ENCODE results near the gene CA4.
"Not testable (repeated sequence)": the region's sequence is repeated elsewhere in the genome, so short reads cannot be mapped to it uniquely, and the experiment has no call there.

Gene CA4

DNA sequence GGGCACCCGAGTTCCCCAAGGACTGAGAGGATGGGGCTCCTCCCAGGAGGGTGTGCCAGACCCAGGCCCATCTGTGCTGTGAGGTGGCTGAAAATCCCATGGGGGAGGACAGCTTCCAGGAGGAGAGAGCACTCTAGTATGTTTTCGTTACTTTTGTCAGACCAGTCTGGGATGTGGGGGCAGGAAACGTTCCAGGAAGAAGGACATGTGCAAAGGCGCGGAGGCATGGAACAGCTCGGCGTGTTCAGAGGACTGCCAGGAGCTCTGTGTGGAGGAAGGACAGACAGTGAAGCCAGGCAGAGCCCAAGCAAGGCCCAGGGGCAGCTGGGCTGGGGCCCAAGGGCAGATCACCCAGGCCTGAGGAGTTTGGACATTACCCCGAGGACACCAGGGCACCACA is 7.0 kb downstream of the CA4 start:
- DNase-seq = no peak

DNA sequence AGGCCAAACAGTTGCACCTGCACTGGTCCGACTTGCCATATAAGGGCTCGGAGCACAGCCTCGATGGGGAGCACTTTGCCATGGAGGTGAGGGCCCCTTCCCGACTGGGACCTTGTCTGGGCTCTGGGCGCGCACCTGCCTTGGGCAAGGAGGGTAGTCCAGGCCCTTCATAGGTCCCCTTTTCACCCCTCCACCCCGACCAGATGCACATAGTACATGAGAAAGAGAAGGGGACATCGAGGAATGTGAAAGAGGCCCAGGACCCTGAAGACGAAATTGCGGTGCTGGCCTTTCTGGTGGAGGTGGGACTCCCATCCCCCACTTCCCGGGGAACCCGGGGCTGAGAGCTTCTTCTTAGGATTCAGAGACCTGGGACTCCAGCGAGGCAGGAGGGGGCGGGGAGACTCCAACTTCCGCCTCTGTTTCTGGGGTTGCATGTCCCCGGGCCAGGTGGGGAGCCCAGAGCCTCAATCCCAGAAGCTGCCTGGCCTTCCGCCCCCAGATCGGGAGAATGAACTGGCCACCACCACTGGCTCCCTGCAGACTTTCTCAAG is 7.8 kb downstream of the CA4 start:
- DNase-seq = no peak

DNA sequence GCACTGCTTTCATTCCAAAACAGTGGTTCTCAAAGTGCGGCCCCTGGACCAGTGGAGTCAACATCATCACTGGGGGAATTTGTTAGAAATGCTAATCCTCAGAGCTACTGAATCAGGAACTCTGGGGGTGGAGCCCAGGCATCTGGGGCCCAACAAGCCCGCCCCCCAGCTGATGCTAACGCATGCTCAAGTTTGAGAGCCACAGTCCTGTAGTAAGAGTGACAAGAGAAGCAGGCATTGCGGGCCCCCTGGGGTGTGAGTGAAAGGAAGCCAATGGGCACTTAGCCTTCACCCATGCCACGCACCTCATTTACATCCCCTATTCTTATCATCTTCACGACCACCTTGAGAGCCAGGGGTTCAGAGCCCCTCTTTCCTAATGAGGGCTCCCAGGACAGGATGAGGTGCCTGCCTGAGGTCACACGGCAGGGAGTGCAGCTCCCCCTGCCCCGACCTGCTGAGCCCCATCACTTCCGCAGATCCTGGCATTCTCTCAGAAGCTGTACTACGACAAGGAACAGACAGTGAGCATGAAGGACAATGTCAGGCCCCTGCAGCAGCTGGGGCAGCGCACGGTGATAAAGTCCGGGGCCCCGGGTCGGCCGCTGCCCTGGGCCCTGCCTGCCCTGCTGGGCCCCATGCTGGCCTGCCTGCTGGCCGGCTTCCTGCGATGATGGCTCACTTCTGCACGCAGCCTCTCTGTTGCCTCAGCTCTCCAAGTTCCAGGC is 9.1 kb downstream of the CA4 start:
- DNase-seq = no peak

DNA sequence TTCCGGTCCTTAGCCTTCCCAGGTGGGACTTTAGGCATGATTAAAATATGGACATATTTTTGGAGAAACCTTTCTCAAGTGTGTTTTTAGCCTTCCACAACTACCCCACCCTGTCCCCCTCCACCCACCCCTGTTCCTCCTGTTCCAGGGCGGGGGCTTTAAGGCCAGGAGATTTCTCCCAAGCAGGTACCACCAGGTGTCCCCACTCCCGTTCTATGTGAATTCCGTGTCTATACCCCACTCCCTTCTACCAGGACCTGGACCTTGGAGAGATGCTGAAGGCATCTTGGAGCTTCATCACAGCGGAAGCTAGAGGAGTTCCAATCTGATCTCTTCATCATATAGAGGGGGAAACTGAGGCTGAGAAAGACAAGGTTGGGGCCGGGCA is 9.7 kb downstream of the CA4 start:
- no peak for DNase-seq

DNA sequence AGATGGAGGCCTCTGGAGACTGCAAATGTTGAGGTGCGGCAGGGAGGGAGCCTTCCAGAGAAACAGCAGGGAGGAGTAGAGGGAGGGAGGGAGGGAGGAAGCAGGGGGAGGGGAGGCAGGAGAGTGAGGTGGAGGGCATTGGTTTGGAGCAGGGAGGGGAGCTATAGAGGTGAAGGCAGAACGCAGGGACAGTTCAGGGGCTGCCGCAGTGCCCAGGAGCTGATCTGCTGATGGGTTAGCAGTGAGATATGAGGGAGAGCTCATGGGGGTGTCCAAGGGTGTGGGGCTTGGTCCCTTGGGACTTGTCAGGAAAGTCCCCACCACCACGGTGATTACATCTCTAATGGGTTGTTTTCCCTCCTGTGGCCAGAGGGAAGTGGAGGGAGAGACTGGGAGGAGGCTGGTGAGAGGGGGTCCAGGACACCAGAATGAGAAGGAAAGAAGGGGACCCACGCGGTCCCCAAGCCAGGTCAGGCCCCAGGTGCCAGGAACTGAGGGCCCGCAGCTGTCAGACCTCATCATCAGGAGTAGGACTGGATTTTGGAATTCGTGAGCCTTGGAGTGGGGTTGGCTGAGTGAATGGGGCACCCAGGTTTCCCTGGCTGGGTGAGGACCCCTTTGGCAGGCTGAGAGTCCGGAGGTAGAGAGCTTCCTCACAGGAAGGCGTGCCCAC is 11.2 kb downstream of the CA4 start:
- no peak for DNase-seq

DNA sequence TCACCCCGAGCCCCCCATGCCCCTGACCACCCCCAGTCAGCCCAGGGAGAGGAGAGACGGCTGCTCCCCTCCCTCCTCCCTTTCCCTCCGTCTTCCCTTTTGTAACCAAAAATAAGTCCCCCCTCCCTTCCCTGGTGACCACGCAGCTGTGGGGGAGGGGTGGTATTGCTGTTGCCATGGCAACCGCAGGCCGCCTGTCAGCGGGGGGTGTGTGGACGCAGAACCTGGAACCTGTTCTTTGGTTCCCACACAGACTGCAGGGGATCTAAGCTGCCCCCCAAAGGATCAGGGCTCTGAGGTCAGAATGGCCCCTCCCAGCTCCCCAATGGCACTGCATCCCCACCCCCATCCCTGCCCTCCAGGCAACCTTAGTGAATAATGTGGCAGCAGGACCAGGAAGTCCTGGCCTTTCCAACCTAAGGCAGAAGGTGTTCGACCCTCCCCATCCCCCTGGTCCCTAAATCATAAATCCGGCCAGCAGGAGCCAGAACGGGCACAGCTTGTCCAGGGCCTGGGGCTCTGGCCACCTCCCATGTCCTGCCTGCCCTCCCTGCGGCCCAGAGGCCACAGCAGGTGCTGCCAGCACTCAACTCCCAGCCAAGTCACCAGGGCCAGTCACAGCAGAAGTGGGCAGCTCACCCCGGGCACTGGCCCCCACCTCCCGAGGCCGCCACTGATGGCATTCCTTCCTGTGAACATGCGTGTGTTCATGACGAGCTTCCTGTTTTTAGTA is 12.0 kb downstream of the CA4 start:
- DNase-seq = no peak

DNA sequence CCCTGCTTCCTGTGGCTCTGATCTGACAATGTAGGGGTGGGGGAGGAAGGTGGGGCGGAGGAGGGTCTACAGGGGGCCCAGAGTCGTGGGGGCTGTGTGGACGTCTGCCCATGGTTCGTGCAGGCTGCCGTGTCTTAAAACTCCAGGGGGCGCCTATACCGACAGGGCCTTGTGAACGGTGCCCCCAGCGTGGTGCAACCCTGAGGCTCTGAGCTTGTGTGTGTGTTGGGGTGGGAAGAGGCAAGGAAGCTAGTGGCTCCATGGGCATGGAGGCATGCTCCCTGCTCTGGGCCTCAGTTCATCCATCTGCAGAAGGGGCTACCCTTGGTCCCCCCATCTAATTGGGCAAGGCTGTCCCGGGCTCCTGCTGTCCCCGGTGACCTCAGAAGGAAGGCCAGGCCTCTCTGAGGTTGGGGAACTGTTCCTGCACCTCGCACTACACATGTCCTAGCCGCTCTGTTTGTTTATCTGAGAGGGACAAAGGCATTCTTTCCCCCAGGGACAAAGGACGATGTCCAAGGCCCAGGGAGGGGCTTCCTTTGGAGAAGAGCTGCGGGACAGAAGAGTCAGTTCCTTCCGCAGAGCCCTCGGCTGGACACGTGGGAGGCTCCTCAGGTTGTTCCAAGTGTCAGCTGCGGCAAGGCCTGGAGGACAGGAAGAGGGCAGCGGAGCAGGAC is 13.5 kb downstream of the CA4 start:
- no peak for DNase-seq

DNA sequence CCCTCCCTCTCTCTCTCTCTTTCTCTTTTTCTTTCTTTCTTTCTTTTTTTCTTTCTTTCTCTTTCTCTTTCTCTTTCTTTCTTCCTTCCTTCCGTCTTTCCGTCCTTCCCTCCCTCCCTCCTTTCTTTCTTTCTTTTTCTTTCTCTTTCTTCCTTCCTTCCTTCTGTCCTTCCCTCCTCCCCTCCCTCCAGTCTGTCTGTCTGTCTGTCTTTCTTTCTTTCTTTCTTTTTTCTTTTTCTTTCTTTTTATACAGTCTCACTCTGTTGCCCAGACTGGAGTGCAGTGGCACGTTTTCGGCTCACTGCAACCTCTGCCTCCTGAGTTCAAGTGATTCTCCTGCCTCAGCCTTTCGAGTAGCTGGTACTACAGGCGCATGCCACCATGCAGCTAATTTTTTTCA is 14.4 kb downstream of the CA4 start:
- DNase-seq = no peak

DNA sequence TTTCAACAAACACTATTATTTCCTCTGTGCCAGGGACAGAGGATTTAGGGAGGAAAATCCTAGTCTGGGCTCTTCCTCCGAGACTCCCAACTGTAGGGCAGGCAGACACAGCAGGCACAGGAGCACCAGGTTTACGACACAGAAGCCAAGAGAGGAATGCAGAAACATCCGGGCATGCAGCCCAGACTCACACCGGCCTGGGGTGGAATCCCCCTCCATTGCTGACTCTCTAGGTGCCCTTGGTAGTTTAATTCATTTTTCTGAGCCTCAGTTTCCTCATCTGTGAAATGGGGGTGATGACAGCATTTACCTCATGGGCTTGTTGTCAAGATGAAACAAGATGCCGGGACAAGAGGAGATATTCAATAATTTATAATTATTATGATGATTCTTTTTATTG is 14.9 kb downstream of the CA4 start:
- DNase-seq = no peak

DNA sequence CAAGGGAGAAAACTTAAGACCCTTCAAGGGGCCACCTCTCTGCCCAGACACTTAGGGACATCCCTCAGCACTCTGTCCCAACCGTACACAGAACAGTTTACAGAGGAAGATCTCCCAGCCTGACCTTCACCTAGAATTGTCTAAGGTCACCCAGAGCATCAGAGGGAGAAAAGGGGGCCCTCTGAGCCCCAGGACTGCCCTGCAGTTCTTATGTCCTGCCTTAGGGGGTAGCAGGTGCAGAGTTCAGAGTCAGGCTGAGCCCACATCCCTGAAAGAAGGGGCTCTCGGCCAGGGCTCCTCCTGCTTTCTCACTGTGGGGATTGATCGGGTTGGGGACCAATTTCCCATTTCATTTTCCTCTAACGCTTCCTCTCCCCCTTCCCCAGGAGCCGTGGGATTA is 15.4 kb downstream of the CA4 start:
- no peak for DNase-seq

DNA sequence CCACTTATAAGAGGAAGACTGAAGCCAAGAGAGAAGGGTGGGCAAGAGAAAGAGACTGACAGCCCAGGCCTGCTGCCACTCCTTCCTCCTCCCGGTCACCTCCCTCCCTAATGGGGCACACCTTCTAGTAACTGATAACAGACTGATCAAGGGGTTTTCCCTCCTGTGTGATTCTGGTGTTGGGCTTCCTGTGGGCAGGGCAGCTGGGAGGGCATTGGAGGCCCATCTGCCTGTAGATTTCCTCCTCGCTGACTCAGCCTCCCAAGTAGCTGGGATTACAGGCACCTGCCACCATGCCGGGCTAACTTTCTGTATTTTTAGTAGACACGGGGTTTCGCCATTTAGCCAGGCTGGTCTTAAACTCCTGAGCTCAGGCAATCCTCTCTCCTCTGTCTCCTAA is 16.2 kb downstream of the CA4 start:
- DNase-seq = no peak

DNA sequence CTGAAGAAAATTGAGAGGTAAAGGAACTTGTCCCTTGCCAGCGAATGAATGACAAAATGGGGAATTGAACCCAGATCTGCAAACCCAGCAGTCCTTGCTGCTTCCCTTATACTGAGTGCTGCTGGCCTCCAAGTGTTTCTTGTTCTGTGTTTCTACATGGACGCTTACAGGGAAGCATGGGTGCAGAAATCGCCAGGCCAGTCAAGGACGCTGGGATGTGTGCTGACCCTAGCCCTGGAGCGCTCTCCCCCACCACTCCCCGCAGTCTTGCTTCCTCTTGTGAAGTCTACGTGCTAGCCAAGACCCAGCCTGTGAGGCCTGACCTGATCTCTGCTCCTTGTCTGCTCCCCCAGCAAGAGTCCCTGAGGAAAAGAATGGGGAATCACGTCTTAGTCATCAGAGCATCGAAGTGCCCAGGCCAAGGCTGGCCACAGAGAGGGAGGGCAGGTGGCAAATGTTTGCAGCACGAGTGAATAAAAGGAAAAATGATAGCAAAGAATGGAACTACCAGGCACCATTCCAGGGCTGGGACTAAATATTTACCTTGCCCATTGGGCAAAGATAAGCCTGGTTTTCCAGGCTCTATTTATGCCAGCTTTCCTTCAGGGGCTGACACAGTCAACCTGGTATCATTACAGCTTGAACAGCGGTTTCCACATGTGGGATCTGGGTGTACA is 17.4 kb downstream of the CA4 start:
- no peak for DNase-seq

DNA sequence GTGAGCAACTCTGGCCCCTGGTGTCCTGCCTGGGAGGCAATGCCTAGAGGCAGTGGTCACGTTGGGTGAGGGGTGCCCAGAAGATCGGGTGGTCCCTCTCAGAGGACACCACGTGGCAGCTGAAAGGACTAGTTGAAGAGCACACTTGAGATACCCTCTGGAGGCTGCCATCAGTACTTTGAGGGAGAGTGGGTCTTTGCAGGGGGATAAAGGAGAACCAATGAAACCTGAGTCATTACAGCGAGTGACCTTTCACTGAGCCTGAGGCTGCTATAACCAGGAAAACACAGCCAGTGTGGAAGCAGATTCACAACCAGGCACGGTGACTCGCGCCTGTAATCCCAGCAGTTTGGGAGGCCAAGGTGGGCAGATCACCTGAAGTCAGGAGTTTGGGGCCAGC is 18.9 kb downstream of the CA4 start:
- DNase-seq = no peak

DNA sequence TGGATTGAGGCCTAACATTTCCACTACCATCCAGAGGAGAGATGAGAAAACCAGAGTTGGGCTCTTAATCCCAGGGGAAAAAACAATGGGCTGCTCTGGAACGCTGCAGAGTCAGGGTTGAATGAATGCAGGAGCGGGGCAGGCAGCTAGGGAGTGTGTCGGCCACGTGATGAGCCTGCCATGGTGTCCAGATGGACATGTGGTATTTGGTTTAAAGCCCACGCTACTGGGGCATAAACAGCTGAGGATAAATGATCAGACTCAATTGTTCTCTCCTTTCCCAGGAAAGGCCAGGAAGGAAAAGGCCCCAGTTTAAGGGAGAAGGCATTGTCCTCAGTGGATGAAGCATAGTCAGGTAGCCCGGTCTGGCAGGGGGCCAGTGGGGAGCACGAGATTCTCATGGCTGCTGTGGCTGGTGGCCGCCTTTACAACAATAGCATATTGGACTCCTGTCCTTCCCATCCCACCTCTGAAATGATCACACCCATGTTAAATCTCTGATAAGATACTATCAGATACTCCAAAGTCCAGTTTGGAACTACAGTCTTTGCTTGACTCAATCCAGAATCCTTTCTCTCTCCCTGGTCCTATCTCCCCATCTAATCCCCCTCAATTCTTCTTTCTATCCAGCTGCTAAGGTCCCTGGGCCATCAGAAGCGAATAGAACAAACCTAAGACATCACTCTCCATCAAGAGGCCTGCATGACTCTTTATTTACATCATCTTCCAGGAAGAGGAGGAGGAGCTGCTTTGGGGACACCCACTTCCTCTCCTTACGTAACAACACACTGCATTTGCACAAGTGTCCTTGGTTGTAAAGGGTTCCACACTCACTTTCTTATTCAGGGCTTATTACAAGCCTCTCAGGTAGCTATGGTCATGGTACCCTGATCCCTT is 20.4 kb downstream of the CA4 start:
- DNase-seq = peak; percentile 36

DNA sequence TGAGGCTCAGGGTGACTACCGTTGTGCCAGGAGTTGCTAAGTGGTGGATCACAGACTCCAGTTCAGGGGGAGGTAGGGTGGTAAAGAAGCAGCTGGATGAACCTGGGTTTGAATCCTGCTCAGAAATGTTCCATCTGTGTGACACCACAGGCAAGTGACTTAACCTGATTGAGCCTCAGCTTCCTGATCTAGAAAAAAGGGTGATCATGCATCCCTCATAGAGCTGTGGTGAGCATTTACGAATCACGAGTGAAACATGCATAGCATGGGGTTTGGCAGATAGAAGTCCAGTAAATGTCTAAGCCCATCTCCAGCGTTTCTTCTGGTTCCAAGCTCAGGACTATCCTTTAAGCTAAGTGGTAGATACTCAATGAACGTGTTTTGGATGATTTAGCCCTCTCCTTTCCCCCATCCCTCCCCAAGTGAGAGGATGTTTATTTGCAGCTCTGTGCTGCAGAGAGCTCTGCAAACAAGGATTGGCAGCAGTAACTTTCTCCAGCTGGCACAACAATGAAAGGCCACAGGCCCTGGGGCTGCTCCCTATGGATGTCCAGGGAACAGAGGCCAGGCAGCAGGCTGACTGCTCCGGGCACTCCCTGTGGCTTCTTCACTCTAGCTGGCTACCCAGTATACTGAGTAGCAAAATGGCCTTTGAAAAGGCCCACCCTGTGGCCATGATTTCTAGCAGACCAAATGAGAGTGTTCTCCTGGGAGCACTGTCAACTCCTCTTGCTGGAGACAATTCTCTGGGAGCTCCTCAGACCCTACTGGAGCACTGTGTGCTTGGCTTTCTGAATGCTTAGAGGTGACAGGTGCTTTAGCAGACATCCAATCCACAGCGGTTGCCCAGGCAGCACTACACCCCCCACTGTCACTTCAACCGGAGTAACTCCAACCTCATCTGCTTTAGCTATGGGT is 21.3 kb downstream of the CA4 start:
- peak; percentile 34 for DNase-seq

DNA sequence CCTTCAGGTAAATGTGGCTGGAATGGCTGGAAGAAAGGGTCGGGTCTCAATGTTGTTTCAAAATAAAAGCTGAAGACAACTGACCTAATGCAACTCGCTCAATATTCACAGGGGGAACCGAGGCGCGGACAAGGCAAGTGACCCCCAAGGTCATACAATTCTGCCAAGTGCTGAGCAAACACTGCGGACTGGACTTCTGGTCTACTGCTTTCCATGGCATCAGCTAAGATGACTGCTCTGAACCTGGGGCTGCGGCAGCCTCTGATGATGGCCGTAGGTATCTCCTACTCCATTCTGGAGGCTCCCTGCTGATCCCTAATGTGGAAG is 21.9 kb downstream of the CA4 start:
- DNase-seq = peak; percentile 17

DNA sequence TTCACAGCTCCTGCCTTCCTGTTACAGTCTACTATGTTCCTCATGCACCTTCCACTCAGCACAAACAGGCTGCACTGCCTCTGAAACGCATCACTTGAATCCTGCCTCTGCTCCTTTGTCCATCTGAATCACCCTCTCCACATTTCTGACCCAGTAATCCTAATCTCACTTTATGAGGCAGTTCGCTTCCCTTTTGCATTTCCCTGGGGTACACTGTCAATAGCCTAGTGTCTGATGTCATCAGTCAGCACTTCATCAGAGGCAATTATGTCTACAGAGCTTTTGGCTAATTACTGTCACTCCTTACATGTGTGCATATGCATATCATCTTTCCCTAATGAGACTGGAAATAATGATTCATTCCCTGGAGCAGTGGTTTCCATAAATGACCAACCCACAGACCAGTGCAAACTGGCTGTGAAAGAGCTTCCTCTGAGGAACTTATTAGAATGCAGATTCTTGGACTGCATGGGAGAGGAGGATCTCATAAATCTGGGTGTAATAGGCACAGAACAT is 23.6 kb downstream of the CA4 start:
- no peak for DNase-seq

DNA sequence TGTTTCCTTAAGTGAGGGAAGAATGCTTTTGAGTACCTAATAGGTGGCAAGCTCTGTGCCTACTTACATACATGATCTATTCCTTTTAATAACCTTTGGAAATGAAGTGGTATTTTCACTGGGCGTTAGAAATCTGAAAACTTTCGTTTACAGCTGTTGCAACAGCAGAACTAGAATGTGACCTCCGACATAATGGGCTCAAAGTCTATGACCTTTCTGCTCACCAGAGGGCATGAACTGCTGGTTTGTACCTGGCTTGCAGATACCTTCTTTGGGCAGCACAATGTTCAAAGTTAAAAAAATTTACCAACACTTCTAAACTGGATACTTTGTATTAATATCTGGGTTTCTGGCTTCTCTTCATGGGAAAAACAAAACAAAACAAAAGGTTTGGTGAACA is 24.3 kb downstream of the CA4 start:
- no peak for DNase-seq

DNA sequence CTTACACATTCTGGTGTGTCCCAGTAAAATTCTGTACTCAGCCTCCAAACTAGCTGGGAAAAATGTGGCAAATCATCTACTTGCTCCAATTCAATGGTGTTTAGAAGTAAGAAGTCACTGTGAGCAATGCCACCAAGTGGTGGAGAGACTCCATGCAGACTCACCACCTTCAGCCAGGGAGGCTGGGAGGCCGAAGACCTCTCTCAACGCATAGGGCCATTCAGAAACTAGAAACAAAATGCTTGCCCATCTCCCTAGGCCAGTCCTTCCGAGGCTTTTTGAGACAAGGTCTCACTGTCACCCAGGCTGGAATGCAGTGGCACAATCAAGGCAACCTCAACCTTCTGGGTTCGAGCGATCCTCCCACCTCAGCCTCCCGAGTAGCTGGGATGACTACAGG is 25.0 kb downstream of the CA4 start:
- not testable (repeated sequence) for DNase-seq

DNA sequence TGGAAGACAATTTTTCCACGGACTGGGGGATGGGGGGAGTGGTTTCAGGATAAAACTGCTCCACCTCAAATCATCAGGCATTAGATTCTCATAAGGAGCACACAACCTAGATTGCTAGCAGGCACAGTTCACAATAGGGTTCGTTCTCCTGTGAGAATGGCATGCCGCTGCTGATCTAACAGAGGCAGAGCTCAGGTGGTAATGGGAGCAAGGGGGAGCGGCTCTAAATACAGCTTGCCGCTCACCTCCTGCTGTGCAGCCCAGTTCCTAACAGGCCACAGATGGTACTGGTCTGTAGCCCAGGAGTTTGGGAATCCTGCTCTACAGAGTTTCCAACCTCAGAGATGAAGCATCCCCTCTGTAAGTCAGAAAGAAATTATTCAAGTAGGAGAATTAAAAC is 27.0 kb downstream of the CA4 start:
- not testable (repeated sequence) for DNase-seq
